ENCODE results near the gene LRRN4.

Gene LRRN4

DNA sequence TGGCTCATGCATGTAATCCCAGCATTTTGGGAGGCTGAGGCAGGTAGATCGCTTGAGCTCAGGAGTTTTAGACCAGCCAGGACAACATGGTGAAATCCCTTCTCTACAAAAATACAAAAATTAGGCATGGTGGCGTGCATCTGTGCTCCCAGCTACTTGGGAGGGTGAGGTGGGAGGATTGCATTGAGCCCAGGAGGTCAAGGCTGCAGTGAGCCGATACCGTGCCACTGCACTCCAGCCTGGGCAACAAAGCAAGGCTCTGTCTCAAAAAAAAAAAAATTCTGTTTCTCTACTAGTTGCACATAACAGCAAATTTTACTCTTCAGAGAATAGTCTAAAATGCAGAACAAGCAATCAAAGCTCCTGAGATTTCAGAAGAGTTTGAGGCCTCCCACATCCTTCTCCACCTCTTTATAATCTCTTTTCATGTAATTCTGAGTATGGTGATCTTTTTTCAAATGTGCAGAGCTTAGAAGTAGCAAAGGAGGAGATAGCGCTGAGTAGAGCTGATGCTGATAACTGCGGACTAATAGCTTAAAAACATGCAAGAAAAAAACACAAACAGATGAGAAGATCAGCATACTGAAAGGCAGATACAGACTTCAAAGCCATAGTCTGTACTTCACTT is 23.3 kb downstream of the LRRN4 start:
- no peak for FAIRE-seq
- TF ChIP-seq POLR2A (IDR thresholded peaks at IDR 0.05; ENCODE audit: low read depth, low read length) = no peak
- no peak for DNase-seq (ENCODE audit: insufficient read length, low spot score)

- no peak for DNase-seq (ENCODE audit: insufficient read length, low spot score)
- TF ChIP-seq POLR2A (IDR thresholded peaks at IDR 0.05; ENCODE audit: low read depth, low read length) = no peak
- no peak for FAIRE-seq
Observed at GRCh38 chr20:6029538-6029937, 24.3 kb downstream of the LRRN4 start.

DNA sequence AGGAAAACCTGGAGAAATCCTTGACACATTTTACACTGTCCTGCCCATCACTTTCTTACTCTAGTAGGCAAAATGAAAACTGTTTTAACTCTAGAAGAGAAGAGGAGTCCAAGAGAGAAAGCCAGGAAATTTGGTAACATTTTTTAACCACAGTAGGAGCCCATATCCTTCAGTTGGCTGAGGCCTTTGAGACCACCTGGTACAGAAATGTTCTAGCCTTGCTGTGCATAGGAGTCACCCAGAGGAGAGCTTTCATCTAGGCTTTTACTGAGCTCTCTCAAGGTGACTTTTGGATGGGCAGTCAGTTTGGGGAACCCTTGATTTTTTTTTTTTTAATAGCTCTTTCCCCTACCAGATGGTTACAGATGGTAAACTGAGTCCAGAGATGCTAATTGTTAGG is 25.0 kb downstream of the LRRN4 start:
- no peak for DNase-seq (ENCODE audit: insufficient read length, low spot score)
- no peak for TF ChIP-seq POLR2A (IDR thresholded peaks at IDR 0.05; ENCODE audit: low read depth, low read length)
- no peak for FAIRE-seq

GRCh38 chr20:6026051-6026450 is 27.8 kb downstream of the LRRN4 start:
- DNase-seq (ENCODE audit: insufficient read length, low spot score) = no peak
- no peak for FAIRE-seq
- no peak for TF ChIP-seq POLR2A (IDR thresholded peaks at IDR 0.05; ENCODE audit: low read depth, low read length)

DNA sequence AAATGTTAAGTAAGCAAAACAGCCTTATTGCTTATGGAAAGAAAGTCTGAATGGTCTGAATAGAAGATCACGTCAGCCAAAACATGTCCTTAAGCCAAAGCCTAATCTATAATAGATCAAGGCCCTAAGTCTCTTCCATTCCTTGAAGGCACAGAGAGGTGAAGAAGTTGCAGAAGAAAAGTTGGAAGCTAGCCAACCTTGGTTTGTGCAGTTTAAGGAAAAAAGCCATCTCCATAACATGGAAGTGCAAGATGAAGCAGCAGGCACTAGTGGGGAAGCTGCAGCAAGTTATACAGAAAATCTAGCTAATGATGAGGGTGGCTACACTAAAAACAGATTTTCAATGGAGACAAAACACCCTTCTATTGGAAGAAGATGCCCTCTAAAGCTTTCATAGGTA is 29.1 kb downstream of the LRRN4 start:
- TF ChIP-seq POLR2A (IDR thresholded peaks at IDR 0.05; ENCODE audit: low read depth, low read length) = no peak
- no peak for DNase-seq (ENCODE audit: insufficient read length, low spot score)

DNA sequence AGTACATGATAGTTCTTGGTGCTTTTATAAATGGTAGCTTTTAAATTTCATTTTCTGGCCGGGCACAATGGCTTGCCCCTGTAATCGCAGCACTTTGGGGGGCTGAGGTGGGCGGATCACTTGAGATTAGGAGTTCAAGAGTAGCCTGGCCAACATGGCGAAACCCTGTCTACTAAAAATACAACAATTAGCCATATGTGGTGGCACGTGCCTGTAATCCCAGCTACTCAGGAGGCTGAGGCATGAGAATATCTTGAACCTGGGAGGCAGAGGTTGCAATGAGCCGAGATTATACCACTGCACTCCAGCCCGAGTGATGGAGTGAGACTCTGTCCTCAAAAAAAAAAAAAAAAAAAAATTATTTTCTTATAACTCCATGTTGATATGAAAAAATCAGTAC is 36.0 kb downstream of the LRRN4 start:
- no peak for FAIRE-seq
- no peak for TF ChIP-seq POLR2A (IDR thresholded peaks at IDR 0.05; ENCODE audit: low read depth, low read length)
- DNase-seq (ENCODE audit: insufficient read length, low spot score) = no peak

More for the DNA sequence above, 29.1 kb downstream of the LRRN4 start:
- no peak for FAIRE-seq

DNA sequence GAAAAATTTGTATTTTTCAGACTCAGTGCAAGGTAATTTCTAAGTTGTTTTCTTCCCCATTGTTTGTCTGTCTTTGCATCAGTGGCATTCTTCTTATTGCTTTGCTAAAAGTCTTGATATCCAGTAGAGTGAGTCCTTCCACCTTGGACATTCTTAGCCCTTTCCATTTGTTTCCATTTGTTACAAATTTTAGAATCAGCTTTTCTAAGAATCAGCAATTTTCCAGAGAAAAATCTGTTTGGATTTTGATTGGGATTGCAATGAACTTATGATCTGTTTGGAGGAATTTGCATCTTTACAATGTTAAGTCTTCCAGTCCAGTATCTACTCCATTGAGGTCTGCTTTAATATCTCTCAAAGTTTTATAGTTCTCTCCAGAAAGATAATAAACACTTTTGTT is 36.4 kb downstream of the LRRN4 start:
- DNase-seq (ENCODE audit: insufficient read length, low spot score) = no peak
- no peak for TF ChIP-seq POLR2A (IDR thresholded peaks at IDR 0.05; ENCODE audit: low read depth, low read length)

DNA sequence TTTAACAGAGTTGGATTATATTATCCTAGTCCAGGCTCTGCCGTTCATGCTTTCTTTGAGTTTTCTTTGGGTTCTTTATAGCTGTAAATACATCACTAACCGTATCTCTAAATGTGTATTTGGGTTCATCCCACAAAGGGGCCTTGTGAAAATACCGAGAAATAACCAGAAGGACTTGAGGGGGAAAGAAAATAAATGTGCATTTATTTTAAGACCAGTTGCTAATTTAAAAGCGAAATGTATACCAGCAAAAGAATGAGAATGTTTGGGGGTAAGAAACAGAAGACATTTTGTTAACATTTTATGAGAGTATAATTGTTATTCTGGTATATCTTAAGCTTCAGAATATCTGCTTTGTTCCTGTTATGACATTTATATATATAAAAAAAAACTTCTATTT is 38.9 kb downstream of the LRRN4 start:
- FAIRE-seq = no peak
- TF ChIP-seq POLR2A (IDR thresholded peaks at IDR 0.05; ENCODE audit: low read depth, low read length) = no peak
- DNase-seq (ENCODE audit: insufficient read length, low spot score) = no peak

More for the DNA sequence above, 36.4 kb downstream of the LRRN4 start:
- no peak for FAIRE-seq

DNA sequence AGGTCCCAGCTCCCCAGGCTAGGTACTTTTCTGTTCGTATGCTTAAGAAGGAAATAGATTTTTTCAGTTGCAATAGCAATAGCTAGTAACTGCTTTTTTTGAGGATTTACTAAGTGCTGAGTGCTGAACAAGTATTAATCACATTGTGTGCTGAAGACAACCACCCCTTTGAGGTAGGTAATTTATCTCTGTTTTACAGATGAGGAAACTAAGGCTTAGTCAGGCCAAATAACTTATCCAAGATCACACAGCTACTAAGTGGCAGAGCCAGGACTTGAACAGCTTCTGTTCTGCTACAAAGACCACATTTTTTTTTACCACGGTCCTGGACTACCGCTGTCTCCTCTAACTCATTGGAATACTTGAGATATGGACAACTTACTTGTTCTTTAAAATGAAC is 39.8 kb downstream of the LRRN4 start:
- TF ChIP-seq POLR2A (IDR thresholded peaks at IDR 0.05; ENCODE audit: low read depth, low read length) = no peak
- DNase-seq (ENCODE audit: insufficient read length, low spot score) = no peak
- FAIRE-seq = no peak

DNA sequence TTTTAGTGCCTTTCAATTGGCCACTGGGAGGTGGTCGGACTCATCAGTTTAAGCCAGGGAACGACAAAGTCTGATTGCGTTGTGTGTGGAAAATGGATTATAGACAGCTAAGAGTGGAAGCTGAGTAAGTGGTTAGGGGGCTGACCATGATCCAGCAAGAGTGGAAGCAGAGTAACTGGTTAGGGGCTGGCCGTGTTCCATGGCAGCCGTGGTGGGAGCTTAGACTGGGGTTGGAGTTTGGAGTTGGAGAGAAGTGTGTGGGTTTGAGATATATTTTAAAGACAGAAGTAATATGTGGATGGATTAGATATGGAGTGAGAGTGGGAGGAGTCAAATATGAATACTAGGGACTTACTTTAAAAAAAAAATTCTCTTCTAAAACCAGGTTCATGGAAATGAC is 41.7 kb downstream of the LRRN4 start:
- no peak for DNase-seq (ENCODE audit: insufficient read length, low spot score)
- TF ChIP-seq POLR2A (IDR thresholded peaks at IDR 0.05; ENCODE audit: low read depth, low read length) = no peak
- no peak for FAIRE-seq

DNA sequence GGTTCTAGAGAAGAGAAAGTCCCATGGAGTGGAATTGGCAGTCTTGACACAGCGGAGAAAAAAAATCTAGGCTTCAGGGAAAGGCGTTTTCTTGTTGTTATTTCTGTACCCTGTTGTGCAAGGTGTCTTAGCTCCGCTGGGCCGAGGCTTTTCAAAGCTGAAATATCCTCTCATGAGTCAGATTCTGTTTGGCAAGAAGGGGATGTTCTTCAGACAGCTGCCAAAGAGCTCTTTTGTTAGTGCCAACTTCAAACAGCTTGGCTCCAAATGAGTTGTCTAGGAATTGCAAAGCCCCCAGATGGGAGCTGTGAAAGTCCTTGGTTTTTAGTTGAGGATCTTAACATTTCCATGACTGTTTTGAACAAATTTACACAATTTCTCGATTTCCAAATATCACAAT is 45.6 kb downstream of the LRRN4 start:
- DNase-seq (ENCODE audit: insufficient read length, low spot score) = peak; percentile 44
- TF ChIP-seq POLR2A (IDR thresholded peaks at IDR 0.05; ENCODE audit: low read depth, low read length) = no peak
- FAIRE-seq = peak; percentile 87

- peak; percentile 15 for FAIRE-seq
- no peak for DNase-seq (ENCODE audit: insufficient read length, low spot score)
- no peak for TF ChIP-seq POLR2A (IDR thresholded peaks at IDR 0.05; ENCODE audit: low read depth, low read length)
Observed at GRCh38 chr20:6007529-6008103, 46.2 kb downstream of the LRRN4 start.

DNA sequence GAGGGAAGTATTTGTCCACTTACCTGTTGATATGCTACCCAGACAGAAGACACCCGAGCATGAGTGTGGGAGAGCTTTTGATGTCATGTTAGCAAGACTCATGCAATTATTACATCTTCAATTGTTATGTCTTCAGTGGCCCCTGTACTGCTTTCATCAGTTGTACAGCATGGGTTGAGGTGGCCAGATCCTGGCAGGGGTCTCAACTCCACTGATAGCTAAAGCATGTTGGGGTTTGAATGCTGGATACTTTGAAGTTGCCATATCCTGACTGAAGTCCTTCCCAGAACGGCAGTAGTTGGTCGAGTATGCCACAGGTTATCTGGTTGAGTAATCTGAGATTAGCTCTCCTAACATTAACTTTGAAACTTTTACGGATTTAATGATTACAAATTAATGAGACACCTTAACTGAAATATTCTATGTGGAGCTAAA is 46.7 kb downstream of the LRRN4 start:
- FAIRE-seq = no peak
- no peak for DNase-seq (ENCODE audit: insufficient read length, low spot score)
- no peak for TF ChIP-seq POLR2A (IDR thresholded peaks at IDR 0.05; ENCODE audit: low read depth, low read length)

GRCh38 chr20:6006603-6006949 is 47.3 kb downstream of the LRRN4 start:
- FAIRE-seq (no peak), DNase-seq (ENCODE audit: insufficient read length, low spot score) (no peak)
- TF ChIP-seq POLR2A (IDR thresholded peaks at IDR 0.05; ENCODE audit: low read depth, low read length) = no peak

DNA sequence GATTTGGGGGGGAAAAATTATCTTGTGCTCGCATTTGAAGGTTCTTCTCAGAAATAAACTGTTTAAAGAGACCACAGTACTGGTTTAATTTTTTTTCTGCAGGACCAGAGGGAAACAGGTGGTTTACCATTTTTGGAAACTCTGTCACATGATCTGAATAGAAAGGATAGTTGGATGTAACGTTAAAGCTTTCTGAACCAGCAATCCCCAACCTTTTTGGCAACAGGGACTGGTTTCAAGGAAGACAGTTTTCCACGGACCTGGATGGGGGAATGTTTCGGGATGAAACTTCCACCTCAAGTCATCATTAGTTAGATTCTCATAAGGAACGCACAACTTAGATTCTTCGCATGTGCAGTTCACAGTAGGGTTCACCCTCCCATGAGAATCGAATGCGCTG is 53.0 kb downstream of the LRRN4 start:
- TF ChIP-seq POLR2A (IDR thresholded peaks at IDR 0.05; ENCODE audit: low read depth, low read length) = no peak
- DNase-seq (ENCODE audit: insufficient read length, low spot score) = no peak
- FAIRE-seq = no peak

All from H54 (cell line).